Frontal cortex (tissue), 4 donors: Measurements from ENCODE around the gene TRPM5. TPM values are rescaled to one million over a fixed set of nuclear protein-coding genes. Genes with fewer than 3 reads are reported as not detected.
A peak's percentile ranks its signal among the peaks of the same experiment; 100 is the strongest.

Experiments
- DNase-seq, 2 donors: peaks; one replicate each; pipeline ENCODE4 v3.0.0; 2012; ENCODE audit warnings: low spot score in 2 of 2
- FAIRE-seq: peaks from 2 replicates; lab custom pipeline; 2012; peaks lifted over from hg19 to GRCh38; lab: Jason Lieb, UNC
- total RNA-seq: library from RNA; depleted of rRNA; stranded (reverse); fragments of >200 nt; gene quantifications from one replicate; pipeline ENCODE4 v1.2.3, GENCODE V29; 2014
- donor health status: control.
- donor health status: control.
- donor health status: control.

TRPM5 gene
- total RNA-seq, 1 donor from 2014 or later, result not detected

DNA sequence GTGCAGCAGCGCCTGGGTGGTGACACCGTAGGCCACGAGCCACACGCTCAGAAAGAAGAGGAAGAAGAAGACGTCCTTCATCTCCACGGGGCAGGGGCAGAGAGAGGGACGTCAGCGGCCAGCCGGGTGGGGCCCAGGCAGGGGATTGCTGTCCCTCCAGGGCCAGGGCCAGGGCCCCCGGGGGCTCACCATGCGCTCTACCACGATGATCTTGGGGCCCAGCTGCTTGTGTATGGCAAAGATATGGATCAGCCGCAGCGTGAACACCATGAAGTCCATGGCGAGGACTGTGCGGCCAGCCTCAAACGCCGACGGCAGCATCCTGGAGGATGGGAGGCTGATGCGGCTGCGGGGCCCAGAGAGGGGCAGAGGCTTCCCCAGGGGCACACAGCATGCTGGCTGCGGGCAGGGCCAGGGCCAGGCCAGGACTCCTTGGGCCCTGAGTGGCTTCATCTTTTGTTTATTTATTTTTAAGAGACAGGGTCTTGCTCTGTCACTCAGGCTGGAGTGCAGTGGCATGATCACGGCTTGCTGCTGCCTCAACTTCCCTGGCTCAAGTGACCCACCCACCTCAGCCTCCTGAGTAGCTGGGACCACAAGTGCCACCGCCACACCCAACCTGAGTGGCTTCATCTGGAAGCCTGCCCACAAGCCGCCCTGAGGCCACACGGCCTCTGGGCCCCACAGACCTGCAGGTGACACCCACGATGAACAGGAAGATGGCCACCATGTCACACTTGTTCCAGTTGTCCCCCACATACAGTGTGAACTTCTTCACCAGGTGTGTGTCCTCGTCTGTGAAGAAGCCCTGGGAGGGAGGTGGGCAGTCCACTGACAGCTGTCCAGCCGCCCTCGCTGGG is 32.6 kb downstream of the TRPM5 start:
- no peak for FAIRE-seq
- no peak for DNase-seq

DNA sequence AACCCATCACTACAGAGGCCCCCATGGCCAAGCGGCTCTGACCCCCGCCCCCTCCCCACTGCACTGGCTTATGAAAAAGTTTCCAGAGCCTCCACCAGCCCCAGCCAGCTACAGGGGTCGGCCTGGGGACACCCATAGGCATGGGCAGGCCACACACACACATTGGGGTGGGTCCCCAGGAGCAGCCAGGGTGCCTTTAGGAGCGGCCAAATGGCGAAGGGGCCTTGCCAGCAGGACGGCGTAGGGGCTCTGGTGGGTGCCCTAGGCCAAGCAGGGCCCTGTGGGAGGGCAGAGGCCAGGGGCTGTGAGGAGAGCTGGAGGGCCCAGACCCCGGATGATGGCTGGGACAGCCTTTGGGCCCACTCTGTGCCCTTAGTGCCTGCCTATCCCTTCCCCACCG is 33.7 kb downstream of the TRPM5 start:
- DNase-seq, result no peak
- FAIRE-seq, result no peak

- DNase-seq (no peak), FAIRE-seq (no peak)
These were observed 34.5 kb downstream of the TRPM5 start for GRCh38 chr11:2409611-2410468.

- no peak for FAIRE-seq
- DNase-seq, result no peak
These were observed 35.2 kb downstream of the TRPM5 start for GRCh38 chr11:2409126-2409525.

- no peak for DNase-seq
These were observed 35.6 kb downstream of the TRPM5 start for GRCh38 chr11:2408671-2409070.

DNA sequence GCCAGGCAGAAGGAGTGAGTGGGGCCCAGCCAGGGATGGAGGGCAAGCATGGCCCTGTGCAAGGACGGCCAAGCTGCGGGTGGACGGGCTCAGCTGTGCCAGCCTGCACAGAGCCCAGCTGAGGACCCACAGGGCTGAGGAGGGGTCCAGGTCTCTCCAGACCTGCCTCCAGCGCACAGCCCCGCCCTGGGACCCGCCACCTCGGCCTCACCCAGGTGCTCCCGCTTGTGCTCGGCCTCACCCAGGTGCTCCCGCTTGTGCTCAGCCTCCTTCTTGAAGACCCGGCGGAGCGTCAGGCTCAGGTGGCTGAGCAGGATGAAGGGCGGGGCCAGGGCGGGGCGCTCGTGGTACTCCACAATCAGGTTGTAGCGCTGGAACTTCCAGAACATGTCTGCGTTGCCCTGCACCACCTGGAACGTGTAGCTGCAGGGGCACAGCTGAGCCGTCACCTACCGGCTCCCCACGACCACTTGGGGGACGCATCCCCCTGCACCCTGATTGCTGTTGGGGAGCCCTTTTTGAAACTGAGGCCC is 37.4 kb downstream of the TRPM5 start:
- no peak for FAIRE-seq
- no peak for DNase-seq

More at GRCh38 chr11:2408671-2409070, 35.6 kb downstream of the TRPM5 start:
- FAIRE-seq, result no peak

DNA sequence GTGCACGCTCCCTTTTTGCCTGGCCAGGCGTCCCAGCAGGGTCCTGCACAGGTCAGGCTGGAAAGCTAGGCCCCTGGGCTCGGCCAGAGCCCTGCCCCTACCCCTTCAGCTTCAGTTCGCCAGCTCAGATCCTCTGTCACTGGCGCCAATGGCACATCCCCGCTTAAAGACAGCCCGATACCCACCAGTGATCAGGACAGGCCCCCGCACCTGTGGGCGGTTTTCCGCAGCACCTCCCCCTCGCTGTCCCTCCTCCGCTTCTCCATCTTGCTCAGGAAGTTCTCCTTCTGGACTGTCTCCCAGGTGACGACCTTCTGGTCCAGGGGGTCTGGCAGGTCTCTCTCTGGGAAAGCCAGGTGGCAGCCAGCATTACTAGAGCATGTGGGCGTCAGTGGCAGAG is 37.9 kb downstream of the TRPM5 start:
- no peak for DNase-seq
- no peak for FAIRE-seq

GRCh38 chr11:2404735-2405196 is 39.5 kb downstream of the TRPM5 start:
- FAIRE-seq, result no peak

GRCh38 chr11:2402890-2403645 is 41.2 kb downstream of the TRPM5 start:
- no peak for DNase-seq
- FAIRE-seq, result no peak

More at GRCh38 chr11:2404735-2405196, 39.5 kb downstream of the TRPM5 start:
- DNase-seq, result no peak

GRCh38 chr11:2402106-2402505 is 42.2 kb downstream of the TRPM5 start:
- FAIRE-seq, result no peak

GRCh38 chr11:2401436-2401984 is 42.8 kb downstream of the TRPM5 start:
- FAIRE-seq, result no peak
- no peak for DNase-seq

More at GRCh38 chr11:2402106-2402505, 42.2 kb downstream of the TRPM5 start:
- no peak for DNase-seq

- no peak for FAIRE-seq
- DNase-seq, result no peak
These were observed 43.4 kb downstream of the TRPM5 start for GRCh38 chr11:2400762-2401435.

GRCh38 chr11:2400069-2400761 is 44.1 kb downstream of the TRPM5 start, which contains the start of gene TSSC4:
Gene TSSC4, plus strand, starts transcription at chr11:2400750. Its CDS starts 1,884 bp downstream, at chr11:2402634.
- FAIRE-seq (peak; percentile 98), DNase-seq (peak; percentile 99)

DNA sequence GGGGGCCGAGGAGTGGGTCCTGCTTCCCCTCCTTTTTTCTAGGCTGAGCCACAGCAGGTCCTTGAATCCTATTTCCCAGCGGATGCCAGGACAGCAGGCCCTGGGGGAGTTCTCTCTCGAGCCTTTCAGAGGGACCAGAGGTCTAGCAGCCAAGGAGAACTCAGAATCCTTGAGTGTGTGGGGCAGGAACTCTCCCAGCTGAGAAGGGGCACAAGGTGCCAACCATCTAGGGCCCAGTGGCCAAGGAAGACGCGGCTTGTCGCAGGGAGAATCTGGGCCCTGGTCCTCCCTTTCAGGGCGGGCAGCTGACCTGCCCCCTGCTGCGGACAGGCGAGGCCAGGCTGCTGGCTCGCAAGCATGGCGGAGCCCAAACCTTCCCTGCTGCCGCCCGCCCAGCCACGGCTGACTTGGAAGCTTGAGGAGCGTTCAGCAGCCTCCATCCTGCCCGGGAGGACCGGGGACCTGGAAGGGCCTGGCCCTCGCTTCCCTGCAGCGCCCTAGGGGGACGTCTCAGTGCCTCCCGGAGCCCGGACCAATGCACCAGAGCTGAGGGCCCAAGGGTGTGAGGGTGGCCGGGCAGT is 44.7 kb downstream of the TRPM5 start:
- FAIRE-seq (no peak), DNase-seq (no peak)

GRCh38 chr11:2398664-2399355 is 45.5 kb downstream of the TRPM5 start:
- DNase-seq, result no peak
- FAIRE-seq, result no peak

DNA sequence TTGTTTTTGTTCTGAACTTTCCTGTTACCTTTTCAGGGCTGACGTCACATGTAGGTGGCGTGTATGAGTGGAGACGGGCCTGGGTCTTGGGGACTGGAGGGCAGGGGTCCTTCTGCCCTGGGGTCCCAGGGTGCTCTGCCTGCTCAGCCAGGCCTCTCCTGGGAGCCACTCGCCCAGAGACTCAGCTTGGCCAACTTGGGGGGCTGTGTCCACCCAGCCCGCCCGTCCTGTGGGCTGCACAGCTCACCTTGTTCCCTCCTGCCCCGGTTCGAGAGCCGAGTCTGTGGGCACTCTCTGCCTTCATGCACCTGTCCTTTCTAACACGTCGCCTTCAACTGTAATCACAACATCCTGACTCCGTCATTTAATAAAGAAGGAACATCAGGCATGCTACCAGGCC is 47.3 kb downstream of the TRPM5 start:
- no peak for DNase-seq
- no peak for FAIRE-seq

DNA sequence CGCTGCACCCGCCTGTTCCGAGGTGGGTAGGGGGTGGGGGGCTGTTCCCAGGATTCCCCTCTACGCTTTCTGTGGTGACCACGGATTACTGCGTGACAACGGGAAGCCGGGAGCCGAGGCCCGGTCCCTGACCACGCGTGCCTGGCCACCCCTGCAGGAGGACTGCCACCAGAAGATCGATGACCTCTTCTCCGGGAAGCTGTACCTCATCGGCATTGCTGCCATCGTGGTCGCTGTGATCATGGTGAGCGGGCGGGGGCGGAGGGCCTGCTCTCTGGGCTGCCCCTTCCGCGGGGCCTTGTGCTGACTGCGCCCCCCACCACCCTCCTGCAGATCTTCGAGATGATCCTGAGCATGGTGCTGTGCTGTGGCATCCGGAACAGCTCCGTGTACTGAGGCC is 47.8 kb downstream of the TRPM5 start:
- FAIRE-seq (no peak), DNase-seq (no peak)
